Measurements from ENCODE around the gene BAIAP2L2.

Gene BAIAP2L2

DNA sequence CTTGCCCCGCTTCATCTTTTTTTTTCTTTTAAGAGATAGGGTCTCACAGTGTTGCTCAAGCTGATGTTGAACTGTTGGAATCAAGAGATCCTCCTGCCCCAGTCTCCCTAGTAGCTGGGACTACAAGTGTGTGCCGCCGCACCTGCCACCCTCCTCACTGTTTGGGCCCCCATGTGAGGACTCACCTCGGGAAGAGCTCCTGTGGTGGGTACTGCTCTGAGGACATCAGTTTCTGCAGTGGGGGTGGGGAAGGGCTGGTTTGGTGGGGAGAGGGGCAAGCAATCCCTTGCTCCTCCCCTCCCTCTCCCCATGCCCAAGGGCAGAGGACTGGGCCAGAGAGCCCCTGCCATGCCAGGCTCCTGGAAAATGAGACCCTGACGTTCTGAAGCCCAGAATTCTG, 25.0 kb downstream of the BAIAP2L2 start:
- H3K4me2 ChIP-seq (ENCODE audit: low read depth, low read length, poor library complexity, severe bottlenecking), result no peak overlapping the region
- H3K9me3 ChIP-seq (ENCODE audit: insufficient read depth, low read depth, low read length), result no peaks in the 10 kb centered on the region
- H3K36me3 ChIP-seq (ENCODE audit: insufficient read depth, low read length), result no peaks in the 10 kb centered on the region
- no peak for TF ChIP-seq EZH2phosphoT487 (IDR thresholded peaks at IDR 0.05; ENCODE audit: borderline replicate concordance)
- TF ChIP-seq, protein P1, sequence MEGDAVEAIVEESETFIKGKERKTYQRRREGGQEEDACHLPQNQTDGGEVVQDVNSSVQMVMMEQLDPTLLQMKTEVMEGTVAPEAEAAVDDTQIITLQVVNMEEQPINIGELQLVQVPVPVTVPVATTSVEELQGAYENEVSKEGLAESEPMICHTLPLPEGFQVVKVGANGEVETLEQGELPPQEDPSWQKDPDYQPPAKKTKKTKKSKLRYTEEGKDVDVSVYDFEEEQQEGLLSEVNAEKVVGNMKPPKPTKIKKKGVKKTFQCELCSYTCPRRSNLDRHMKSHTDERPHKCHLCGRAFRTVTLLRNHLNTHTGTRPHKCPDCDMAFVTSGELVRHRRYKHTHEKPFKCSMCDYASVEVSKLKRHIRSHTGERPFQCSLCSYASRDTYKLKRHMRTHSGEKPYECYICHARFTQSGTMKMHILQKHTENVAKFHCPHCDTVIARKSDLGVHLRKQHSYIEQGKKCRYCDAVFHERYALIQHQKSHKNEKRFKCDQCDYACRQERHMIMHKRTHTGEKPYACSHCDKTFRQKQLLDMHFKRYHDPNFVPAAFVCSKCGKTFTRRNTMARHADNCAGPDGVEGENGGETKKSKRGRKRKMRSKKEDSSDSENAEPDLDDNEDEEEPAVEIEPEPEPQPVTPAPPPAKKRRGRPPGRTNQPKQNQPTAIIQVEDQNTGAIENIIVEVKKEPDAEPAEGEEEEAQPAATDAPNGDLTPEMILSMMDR (conservative IDR thresholded peaks at IDR 0.05; ENCODE audit: low read length), result no peak
- no peaks in the 10 kb centered on the region for H3K4me1 ChIP-seq (ENCODE audit: insufficient read depth, low read length, poor library complexity, severe bottlenecking)
- H3K79me2 ChIP-seq (ENCODE audit: insufficient read depth, low read length), result no peaks in the 10 kb centered on the region
- no peak overlapping the region for H3K9ac ChIP-seq (ENCODE audit: low read depth, low read length, poor library complexity, severe bottlenecking)
- H3F3A ChIP-seq (ENCODE audit: low read depth), result no peaks in the 10 kb centered on the region
- H3K9me2 ChIP-seq (replicated peaks; ENCODE audit: low read depth, low read length), result no peaks in the 10 kb centered on the region
- no peak overlapping the region for H2AFZ ChIP-seq (ENCODE audit: low read length)
- no peaks in the 10 kb centered on the region for H4K20me1 ChIP-seq (ENCODE audit: insufficient read depth, low read length, poor library complexity, severe bottlenecking)
- no peaks in the 10 kb centered on the region for H3K27me3 ChIP-seq (ENCODE audit: insufficient read depth, low read length, poor library complexity, severe bottlenecking)
- no peak overlapping the region for H3K4me3 ChIP-seq (ENCODE audit: low read length, poor library complexity, severe bottlenecking)

DNA sequence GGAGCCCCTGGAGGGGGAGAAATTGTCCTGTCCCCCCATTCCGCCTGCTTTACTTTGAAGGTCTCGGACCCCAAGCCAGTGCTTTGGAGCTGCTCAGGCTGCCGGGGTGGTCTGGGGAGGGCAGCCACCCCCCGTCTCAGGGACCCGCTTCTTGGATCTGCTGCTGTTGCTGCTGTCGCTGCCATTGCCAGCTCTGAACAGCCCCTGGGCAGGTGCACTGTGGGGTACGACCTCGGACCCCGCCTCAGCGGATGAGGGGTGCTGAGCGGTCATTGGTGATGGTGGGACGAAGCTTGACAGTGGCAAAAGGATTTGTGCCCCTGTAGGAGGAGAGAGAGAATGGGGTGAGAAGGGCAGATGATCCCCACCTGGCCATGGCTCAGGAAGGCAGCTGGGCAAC, 25.4 kb downstream of the BAIAP2L2 start:
- no peaks in the 10 kb centered on the region for H3F3A ChIP-seq (ENCODE audit: low read depth)
- no peak overlapping the region for H3K9ac ChIP-seq (ENCODE audit: low read depth, low read length, poor library complexity, severe bottlenecking)
- H3K4me3 ChIP-seq (ENCODE audit: low read length, poor library complexity, severe bottlenecking), result no peak overlapping the region
- no peak overlapping the region for H3K4me2 ChIP-seq (ENCODE audit: low read depth, low read length, poor library complexity, severe bottlenecking)
- TF ChIP-seq, protein P1 (conservative IDR thresholded peaks at IDR 0.05; ENCODE audit: low read length), result no peak
- no peak for TF ChIP-seq EZH2phosphoT487 (IDR thresholded peaks at IDR 0.05; ENCODE audit: borderline replicate concordance)
- no peaks in the 10 kb centered on the region for H3K9me2 ChIP-seq (replicated peaks; ENCODE audit: low read depth, low read length)
- H4K20me1 ChIP-seq (ENCODE audit: insufficient read depth, low read length, poor library complexity, severe bottlenecking), result no peaks in the 10 kb centered on the region
- H3K79me2 ChIP-seq (ENCODE audit: insufficient read depth, low read length), result no peaks in the 10 kb centered on the region
- no peaks in the 10 kb centered on the region for H3K36me3 ChIP-seq (ENCODE audit: insufficient read depth, low read length)
- no peaks in the 10 kb centered on the region for H3K27me3 ChIP-seq (ENCODE audit: insufficient read depth, low read length, poor library complexity, severe bottlenecking)
- H2AFZ ChIP-seq (ENCODE audit: low read length), result no peak overlapping the region
- no peaks in the 10 kb centered on the region for H3K4me1 ChIP-seq (ENCODE audit: insufficient read depth, low read length, poor library complexity, severe bottlenecking)
- no peaks in the 10 kb centered on the region for H3K9me3 ChIP-seq (ENCODE audit: insufficient read depth, low read depth, low read length)

DNA sequence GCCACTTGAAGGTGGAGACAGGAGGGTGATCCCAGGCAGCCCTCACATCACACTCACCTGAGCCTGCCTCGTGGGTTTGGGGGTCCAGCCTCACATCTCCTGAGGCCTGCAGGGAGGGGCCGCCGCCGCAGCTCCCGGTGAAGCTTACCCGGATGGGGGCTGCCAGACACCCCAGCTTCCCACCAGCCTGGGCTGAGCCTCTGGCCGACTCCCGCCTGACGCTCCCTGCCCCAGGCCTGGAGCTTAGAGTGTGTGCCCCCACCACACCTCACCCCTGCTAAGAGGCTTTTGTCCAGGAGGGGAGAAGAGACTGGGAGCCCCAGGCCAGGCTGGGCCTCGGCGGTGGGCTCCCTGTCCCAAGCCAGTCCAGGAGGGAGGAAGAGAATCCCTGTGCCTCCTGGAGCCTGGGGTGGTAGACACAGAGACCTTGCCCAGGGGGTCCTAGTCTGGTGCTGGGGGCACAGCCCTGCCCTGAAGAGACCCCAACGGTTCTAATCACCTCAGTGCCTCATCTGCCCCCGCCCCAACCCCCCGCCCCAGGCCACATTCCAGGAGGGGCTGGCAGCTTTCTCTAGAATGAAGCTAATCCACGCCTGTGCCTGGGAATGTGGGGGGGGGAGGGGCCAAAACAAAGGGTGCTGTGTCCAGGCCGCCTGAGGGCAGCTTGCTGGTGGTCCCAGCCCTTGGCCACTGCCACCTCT, 26.4 kb downstream of the BAIAP2L2 start, which contains the start of gene SLC16A8:
SLC16A8 (minus strand) TSS at position 254 of the 701 bp plus-strand sequence. CDS start 1,311 bp downstream, outside the sequence.
- Histone ChIP-seq H2AFZ (ENCODE audit: low read length) (no peak within 1 kb of the TSS), H3K4me2 (ENCODE audit: low read depth, low read length, poor library complexity, severe bottlenecking) (no peak within 1 kb of the TSS), H3K4me1 (ENCODE audit: insufficient read depth, low read length, poor library complexity, severe bottlenecking) (no peaks in the 10 kb centered on the region), H3K36me3 (ENCODE audit: insufficient read depth, low read length) (no peaks in the 10 kb centered on the region), H3K79me2 (ENCODE audit: insufficient read depth, low read length) (no peaks in the 10 kb centered on the region), H4K20me1 (ENCODE audit: insufficient read depth, low read length, poor library complexity, severe bottlenecking) (no peaks in the 10 kb centered on the region), H3K27me3 (ENCODE audit: insufficient read depth, low read length, poor library complexity, severe bottlenecking) (no peaks in the 10 kb centered on the region), H3K9me2 (replicated peaks; ENCODE audit: low read depth, low read length) (no peaks in the 10 kb centered on the region), H3K9ac (ENCODE audit: low read depth, low read length, poor library complexity, severe bottlenecking) (no peak within 1 kb of the TSS), H3K9me3 (ENCODE audit: insufficient read depth, low read depth, low read length) (no peaks in the 10 kb centered on the region), H3F3A (ENCODE audit: low read depth) (no peaks in the 10 kb centered on the region), H3K4me3 (ENCODE audit: low read length, poor library complexity, severe bottlenecking) (no peak within 1 kb of the TSS)
- no peak for TF ChIP-seq EZH2phosphoT487 (IDR thresholded peaks at IDR 0.05; ENCODE audit: borderline replicate concordance)
- TF ChIP-seq, protein P1 (conservative IDR thresholded peaks at IDR 0.05; ENCODE audit: low read length), result no peak
